Left lung (tissue), 10 donors: ENCODE data around the gene SDHB. TPM values are rescaled to one million over a fixed set of nuclear protein-coding genes. Genes with fewer than 3 reads are reported as not detected.

Experiments used
- ATAC-seq: fragments of 200-7000 bp; cut with Tn5 transposase; one replicate; pipeline ENCODE4 v1.9.1; 2020; ENCODE audit warnings: moderate library complexity
- DNase-seq, 4 donors: peaks; one replicate each; pipeline ENCODE4 v3.0.0-alpha.2; 2013 to 2020
- H3K27ac ChIP-seq, 2 donors: fragments of 200-600 bp; sonication (generic) in 1 of 2; one replicate each; pipeline versions ENCODE4 v1.5.0 to v1.8.0; 2020 to 2021
- H3K27me3 ChIP-seq, 2 donors: fragments of 200-600 bp; sonication (generic) in 1 of 2; one replicate each; pipeline versions ENCODE4 v1.5.0 to v1.8.0; 2020 to 2021
- H3K36me3 ChIP-seq, 2 donors: fragments of 200-600 bp; sonication (generic) in 1 of 2; one replicate each; pipeline versions ENCODE4 v1.5.0 to v1.8.0; 2020 to 2021
- H3K4me1 ChIP-seq, 2 donors: fragments of 200-600 bp; one replicate each; pipeline ENCODE4 v1.8.0; 2021
- H3K4me3 ChIP-seq, 2 donors: fragments of 200-600 bp; sonication (generic) in 1 of 2; one replicate each; pipeline versions ENCODE4 v1.5.0 to v1.8.0; 2020 to 2021; ENCODE audit warnings: mild to moderate bottlenecking in 1 of 2
- H3K9me3 ChIP-seq, 2 donors: fragments of 200-600 bp; sonication (generic) in 1 of 2; one replicate each; pipeline versions ENCODE4 v1.5.0 to v1.8.0; 2020 to 2021
- intact Hi-C, 2 donors: fragments of 100-400 bp; cut with DNase I; formaldehyde crosslinking; loops; one replicate each; pipeline versions ENCODE4 v1.11.2 to v1.14.2; 2022
- polyA plus RNA-seq, 6 donors: library from polyadenylated mRNA; unstranded; fragments of 120-200 nt; gene quantifications; one replicate each; pipeline ENCODE4 v1.2.1, GENCODE V29; 2013; ENCODE audit not compliant: insufficient read length in 6 of 6
- total RNA-seq, 2 donors: library from RNA; stranded (reverse); fragmentation: NEBNext Ultra II Directional; extraction: Animal tissue kit (Norgen Biotek cat#: 25700); gene quantifications; one replicate each; pipeline ENCODE4 v1.2.1, GENCODE V29; 2021
- TF ChIP-seq, protein P1 (sequence below), 2 donors: fragments of 200-600 bp; sonication (generic) in 1 of 2; IDR thresholded peaks; one replicate each; pipeline versions ENCODE4 v1.5.0 to v1.8.0; 2021; ENCODE audit warnings: antibody characterized with exemption in 2 of 2
- donor health status: DM: no; HTN: yes; CAD: no.
- donor health status: DM: no; HTN: no; CAD: no.

The SDHB gene
- total and polyA plus RNA-seq, 8 donors, result 86.8 to 110 (median 98.1) TPM

- no peak overlapping the region for H3K27ac ChIP-seq
- H3K4me3 ChIP-seq, result no peak overlapping the region
- TF ChIP-seq, protein P1, sequence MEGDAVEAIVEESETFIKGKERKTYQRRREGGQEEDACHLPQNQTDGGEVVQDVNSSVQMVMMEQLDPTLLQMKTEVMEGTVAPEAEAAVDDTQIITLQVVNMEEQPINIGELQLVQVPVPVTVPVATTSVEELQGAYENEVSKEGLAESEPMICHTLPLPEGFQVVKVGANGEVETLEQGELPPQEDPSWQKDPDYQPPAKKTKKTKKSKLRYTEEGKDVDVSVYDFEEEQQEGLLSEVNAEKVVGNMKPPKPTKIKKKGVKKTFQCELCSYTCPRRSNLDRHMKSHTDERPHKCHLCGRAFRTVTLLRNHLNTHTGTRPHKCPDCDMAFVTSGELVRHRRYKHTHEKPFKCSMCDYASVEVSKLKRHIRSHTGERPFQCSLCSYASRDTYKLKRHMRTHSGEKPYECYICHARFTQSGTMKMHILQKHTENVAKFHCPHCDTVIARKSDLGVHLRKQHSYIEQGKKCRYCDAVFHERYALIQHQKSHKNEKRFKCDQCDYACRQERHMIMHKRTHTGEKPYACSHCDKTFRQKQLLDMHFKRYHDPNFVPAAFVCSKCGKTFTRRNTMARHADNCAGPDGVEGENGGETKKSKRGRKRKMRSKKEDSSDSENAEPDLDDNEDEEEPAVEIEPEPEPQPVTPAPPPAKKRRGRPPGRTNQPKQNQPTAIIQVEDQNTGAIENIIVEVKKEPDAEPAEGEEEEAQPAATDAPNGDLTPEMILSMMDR (IDR thresholded peaks at IDR 0.05), result no peak
- DNase-seq (no peak), ATAC-seq (no peak)
- H3K4me1 ChIP-seq, result no peaks in the 10 kb centered on the region
- no peaks in the 10 kb centered on the region for H3K27me3 ChIP-seq
- H3K9me3 ChIP-seq, result no peaks in the 10 kb centered on the region
- intact Hi-C loops, result no loop called here
- H3K36me3 ChIP-seq, result peaks cover 0 to 94% of the 10 kb centered on the region in 2 donors
These were observed 57.0 kb downstream of the SDHB start for GRCh38 chr1:16996845-16997244.

GRCh38 chr1:16993521-16994038, 60.3 kb downstream of the SDHB start:
- intact Hi-C loops, result no loop called here
- TF ChIP-seq, protein P1 (IDR thresholded peaks at IDR 0.05), result no peak
- Histone ChIP-seq H3K4me1 (no peaks in the 10 kb centered on the region), H3K27me3 (no peaks in the 10 kb centered on the region), H3K9me3 (no peaks in the 10 kb centered on the region), H3K4me3 (no peak overlapping the region), H3K36me3 (peaks cover 0 to 92% of the 10 kb centered on the region in 2 donors), H3K27ac (no peak overlapping the region)
- DNase-seq, result no peak
- ATAC-seq, result no peak

DNA sequence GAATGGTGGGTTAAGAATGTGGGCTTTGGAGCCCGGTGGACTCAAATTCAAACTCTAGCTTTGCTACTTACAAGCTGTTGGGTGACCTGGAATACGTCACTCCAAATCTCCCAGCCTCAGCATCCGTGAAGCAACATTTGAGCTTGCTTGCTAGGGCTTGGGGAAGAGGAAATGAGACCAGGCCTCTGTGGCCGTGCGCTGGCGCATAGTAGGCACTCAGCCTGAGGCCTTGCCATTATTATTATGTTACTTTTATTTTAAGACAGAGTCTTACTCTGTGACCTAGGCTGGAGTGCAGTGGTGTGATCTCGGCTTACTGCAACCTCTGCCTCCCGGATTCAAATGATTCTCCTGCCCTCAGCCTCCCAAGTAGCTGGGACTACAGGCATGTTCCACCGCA, 61.2 kb downstream of the SDHB start:
- Histone ChIP-seq H3K9me3 (no peaks in the 10 kb centered on the region), H3K4me1 (no peaks in the 10 kb centered on the region), H3K27me3 (no peaks in the 10 kb centered on the region), H3K27ac (no peak overlapping the region), H3K36me3 (peaks cover 0 to 92% of the 10 kb centered on the region in 2 donors), H3K4me3 (no peak overlapping the region)
- DNase-seq, result no peak
- intact Hi-C loops, result no loop called here
- ATAC-seq, result no peak
- TF ChIP-seq, protein P1 (IDR thresholded peaks at IDR 0.05), result no peak

DNA sequence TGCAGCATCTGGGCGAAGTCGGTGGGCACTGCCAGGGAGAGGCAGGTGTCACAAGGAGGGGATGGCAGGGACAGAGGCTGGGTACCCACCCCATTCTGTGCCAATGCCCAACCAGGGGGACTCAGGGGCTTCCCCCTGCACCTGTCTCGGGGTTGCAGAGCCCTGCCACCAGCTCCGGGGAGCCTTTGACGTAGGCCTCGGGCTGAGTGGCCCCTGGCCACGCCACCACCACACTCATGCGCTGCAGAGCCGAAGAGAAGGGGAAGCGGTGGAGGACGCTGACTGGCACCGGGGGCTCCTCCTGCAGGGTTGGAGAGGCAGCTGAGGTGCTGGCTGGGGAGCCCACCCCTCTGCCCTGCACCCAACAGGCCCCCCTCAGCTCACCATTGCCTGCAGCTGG, 61.7 kb downstream of the SDHB start:
- no peak for DNase-seq
- intact Hi-C loops, result no loop called here

DNA sequence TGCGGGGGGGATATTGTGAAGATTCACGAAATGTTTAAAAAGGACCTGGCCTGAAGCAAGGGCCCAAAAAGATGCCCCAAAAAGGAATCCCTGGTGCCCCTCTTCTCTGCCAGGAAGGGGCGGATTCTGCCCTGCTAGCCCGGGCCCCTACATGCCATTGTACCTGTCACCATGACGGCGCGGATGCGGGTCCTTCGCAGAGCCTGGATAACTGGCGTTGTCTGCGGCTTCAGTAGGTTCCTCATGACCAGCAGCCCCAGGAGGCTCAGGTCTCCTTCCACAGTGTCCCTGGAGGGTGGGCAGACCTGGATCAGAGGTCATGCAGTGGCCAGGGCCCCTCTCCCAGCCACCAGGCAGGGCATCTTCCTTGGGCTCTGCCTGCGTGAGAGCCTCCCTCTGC, 62.3 kb downstream of the SDHB start:
- Histone ChIP-seq H3K36me3 (peaks cover 0 to 94% of the 10 kb centered on the region in 2 donors), H3K27ac (no peak overlapping the region), H3K27me3 (no peaks in the 10 kb centered on the region), H3K4me1 (no peaks in the 10 kb centered on the region), H3K4me3 (no peak overlapping the region), H3K9me3 (no peaks in the 10 kb centered on the region)
- intact Hi-C loops, result no loop called here
- no peak for ATAC-seq
- TF ChIP-seq, protein P1 (IDR thresholded peaks at IDR 0.05), result no peak
- DNase-seq, result no peak

More for the DNA sequence above, 61.7 kb downstream of the SDHB start:
- no peak overlapping the region for H3K4me3 ChIP-seq
- TF ChIP-seq, protein P1 (IDR thresholded peaks at IDR 0.05), result no peak
- H3K27ac ChIP-seq, result no peak overlapping the region
- H3K4me1 ChIP-seq, result no peaks in the 10 kb centered on the region
- no peaks in the 10 kb centered on the region for H3K27me3 ChIP-seq
- H3K36me3 ChIP-seq, result peaks cover 0 to 94% of the 10 kb centered on the region in 2 donors
- no peak for ATAC-seq
- no peaks in the 10 kb centered on the region for H3K9me3 ChIP-seq
